ENCODE data around the gene COMMD1. TPM values are rescaled to one million over a fixed set of nuclear protein-coding genes. Genes with fewer than 3 reads are reported as not detected.

COMMD1 gene
- total RNA-seq, 1 experiment from 2014 or later = 24.7 TPM

GRCh38 chr2:62112179-62112578, 206.7 kb downstream of the COMMD1 start:
- H3K27me3 Mint-ChIP-seq (ENCODE audit: low read depth) = no peaks in the 10 kb centered on the region; the same call in 1 of the 2 replicates
- ChIA-PET POLR2A (no interaction called here), CTCF (no interaction called here)
- DNase-seq (ENCODE audit: low spot score) (no peak), ATAC-seq (peak; percentile 38)
- no peaks in the 10 kb centered on the region for H3K9me3 Mint-ChIP-seq
- peak overlapping the region; percentile 54 for H3K27ac Mint-ChIP-seq
- TF ChIP-seq ZNF219 (CRISPR knock-in tag; IDR thresholded peaks at IDR 0.05; ENCODE audit: borderline replicate concordance) = no peak
- TF ChIP-seq ZBTB21 (CRISPR knock-in tag; IDR thresholded peaks at IDR 0.05; ENCODE audit: borderline replicate concordance) = no peak
- no peak for TF ChIP-seq GABPB1 (CRISPR knock-in tag; IDR thresholded peaks at IDR 0.05)
- TF ChIP-seq TCF7 (CRISPR knock-in tag; IDR thresholded peaks at IDR 0.05; ENCODE audit: low read depth) = no peak
- TF ChIP-seq ZNF263 (CRISPR knock-in tag; IDR thresholded peaks at IDR 0.05; ENCODE audit: low read depth) = no peak
- TF ChIP-seq RORB (CRISPR knock-in tag; IDR thresholded peaks at IDR 0.05) = no peak
- TF ChIP-seq TEAD4 (CRISPR knock-in tag; IDR thresholded peaks at IDR 0.05) = no peak
- no peak for TF ChIP-seq AR (CRISPR knock-in tag; IDR thresholded peaks at IDR 0.05)
- no peak for TF ChIP-seq NR1H2 (CRISPR knock-in tag; IDR thresholded peaks at IDR 0.05)
- TF ChIP-seq FOXK1 (CRISPR knock-in tag; IDR thresholded peaks at IDR 0.05) = no peak
- TF ChIP-seq ESRRA (CRISPR knock-in tag; IDR thresholded peaks at IDR 0.05; ENCODE audit: borderline replicate concordance) = no peak
- TF ChIP-seq PRRX2 (CRISPR knock-in tag; IDR thresholded peaks at IDR 0.05) = no peak
- no peak for TF ChIP-seq ZNF532 (CRISPR knock-in tag; IDR thresholded peaks at IDR 0.05; ENCODE audit: borderline replicate concordance)
- no peak for TF ChIP-seq IRF2 (CRISPR knock-in tag; IDR thresholded peaks at IDR 0.05; ENCODE audit: borderline replicate concordance, low read depth)
- TF ChIP-seq MAX (CRISPR knock-in tag; IDR thresholded peaks at IDR 0.05) = no peak
- no peak for TF ChIP-seq STAT6 (CRISPR knock-in tag; conservative IDR thresholded peaks at IDR 0.05; ENCODE audit: low read depth)
- TF ChIP-seq E2F5 (CRISPR knock-in tag; IDR thresholded peaks at IDR 0.05) = no peak
- no peak for TF ChIP-seq KAT7 (CRISPR knock-in tag; IDR thresholded peaks at IDR 0.05; ENCODE audit: borderline replicate concordance)
- TF ChIP-seq ELF4 (CRISPR knock-in tag; IDR thresholded peaks at IDR 0.05; ENCODE audit: low read depth) = no peak
- no peak overlapping the region for H3K4me3 Mint-ChIP-seq
- peaks cover 45% of the 10 kb centered on the region for H3K4me1 Mint-ChIP-seq
- no peaks in the 10 kb centered on the region for H3K36me3 Mint-ChIP-seq

Measured in WTC11 (cell line).